Transverse colon (tissue), 4 donors: Measurements from ENCODE around the gene HIP1R.

Experiments
- POLR2A ChIP-seq: fragments of 450-650 bp; IDR thresholded peaks from one replicate; pipeline ENCODE4 v1.6.1; 2016; ENCODE audit warnings: antibody characterized with exemption, mild to moderate bottlenecking, moderate library complexity
- POLR2AphosphoS5 ChIP-seq, 3 donors: sonication (generic); formaldehyde crosslinking; IDR thresholded peaks; one replicate each; pipeline ENCODE4 v1.6.1; 2016; ENCODE audit warnings: antibody characterized with exemption in 3 of 3
- TF ChIP-seq, protein P1 (sequence below), 5 experiments: fragments of 200-600 bp in 3 of 5; fragments of 450-650 bp in 2 of 5; sonication (generic) in 3 of 5; IDR thresholded peaks; 1 replicate in 2 of 5; 2 replicates in 3 of 5; pipeline ENCODE4 v1.5.1; 2016 to 2017; ENCODE audit warnings: antibody characterized with exemption in 5 of 5, inconsistent platforms in 3 of 5, mild to moderate bottlenecking in 2 of 5, moderate library complexity in 1 of 5

DNA sequence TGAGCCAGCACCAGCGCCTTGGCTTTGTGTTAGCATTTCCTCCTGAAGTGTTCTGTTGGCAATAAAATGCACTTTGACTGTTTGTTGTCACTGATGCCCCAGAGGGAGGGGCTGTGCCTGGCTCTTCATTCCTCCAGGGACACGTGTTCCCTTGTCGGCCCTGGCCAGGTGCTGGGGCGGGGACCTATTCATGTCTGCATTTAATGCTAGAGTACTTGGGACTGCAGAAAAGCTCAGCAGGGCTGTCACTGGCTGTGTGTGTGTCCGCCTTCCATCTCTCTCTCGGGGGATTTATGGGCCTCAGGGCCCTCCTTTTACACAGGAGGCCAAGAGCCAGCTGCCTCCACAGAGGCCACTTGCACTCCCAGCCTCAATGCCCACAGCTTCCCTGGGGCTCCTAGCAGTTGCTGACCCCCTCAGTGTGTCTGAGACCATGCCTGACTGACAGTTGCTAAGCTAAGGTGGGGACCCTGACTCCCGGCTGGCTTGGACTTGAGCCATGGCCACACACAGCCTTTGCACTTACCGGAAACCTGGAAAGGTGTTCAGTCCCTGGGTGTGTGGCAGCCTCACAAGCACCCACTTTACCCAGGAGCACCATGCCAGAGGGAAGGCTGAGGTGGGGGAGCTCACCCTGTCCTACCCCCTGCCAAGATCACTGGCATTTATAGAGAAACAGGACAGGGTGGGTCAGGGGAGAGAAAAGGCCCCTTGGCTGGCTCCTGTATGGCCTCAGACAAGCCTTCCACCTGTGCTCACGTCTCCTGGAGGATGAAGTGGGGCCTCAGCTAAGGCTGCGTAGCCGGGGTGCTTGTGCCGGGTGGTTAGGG lies 27.8 kb downstream of the HIP1R start:
- TF ChIP-seq, protein P1, sequence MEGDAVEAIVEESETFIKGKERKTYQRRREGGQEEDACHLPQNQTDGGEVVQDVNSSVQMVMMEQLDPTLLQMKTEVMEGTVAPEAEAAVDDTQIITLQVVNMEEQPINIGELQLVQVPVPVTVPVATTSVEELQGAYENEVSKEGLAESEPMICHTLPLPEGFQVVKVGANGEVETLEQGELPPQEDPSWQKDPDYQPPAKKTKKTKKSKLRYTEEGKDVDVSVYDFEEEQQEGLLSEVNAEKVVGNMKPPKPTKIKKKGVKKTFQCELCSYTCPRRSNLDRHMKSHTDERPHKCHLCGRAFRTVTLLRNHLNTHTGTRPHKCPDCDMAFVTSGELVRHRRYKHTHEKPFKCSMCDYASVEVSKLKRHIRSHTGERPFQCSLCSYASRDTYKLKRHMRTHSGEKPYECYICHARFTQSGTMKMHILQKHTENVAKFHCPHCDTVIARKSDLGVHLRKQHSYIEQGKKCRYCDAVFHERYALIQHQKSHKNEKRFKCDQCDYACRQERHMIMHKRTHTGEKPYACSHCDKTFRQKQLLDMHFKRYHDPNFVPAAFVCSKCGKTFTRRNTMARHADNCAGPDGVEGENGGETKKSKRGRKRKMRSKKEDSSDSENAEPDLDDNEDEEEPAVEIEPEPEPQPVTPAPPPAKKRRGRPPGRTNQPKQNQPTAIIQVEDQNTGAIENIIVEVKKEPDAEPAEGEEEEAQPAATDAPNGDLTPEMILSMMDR (IDR thresholded peaks at IDR 0.05): no peak
- peak; percentile 31 for TF ChIP-seq POLR2A
- TF ChIP-seq POLR2AphosphoS5 (IDR thresholded peaks at IDR 0.05): peak in 2 of 3 donors; percentile 77 to 80
